ENCODE data around the gene C13orf46.
A peak's percentile ranks its signal among the peaks of the same experiment; 100 is the strongest.
"Not testable (repeated sequence)": the region's sequence is repeated elsewhere in the genome, so short reads cannot be mapped to it uniquely, and the experiment has no call there.

C13orf46 gene

DNA sequence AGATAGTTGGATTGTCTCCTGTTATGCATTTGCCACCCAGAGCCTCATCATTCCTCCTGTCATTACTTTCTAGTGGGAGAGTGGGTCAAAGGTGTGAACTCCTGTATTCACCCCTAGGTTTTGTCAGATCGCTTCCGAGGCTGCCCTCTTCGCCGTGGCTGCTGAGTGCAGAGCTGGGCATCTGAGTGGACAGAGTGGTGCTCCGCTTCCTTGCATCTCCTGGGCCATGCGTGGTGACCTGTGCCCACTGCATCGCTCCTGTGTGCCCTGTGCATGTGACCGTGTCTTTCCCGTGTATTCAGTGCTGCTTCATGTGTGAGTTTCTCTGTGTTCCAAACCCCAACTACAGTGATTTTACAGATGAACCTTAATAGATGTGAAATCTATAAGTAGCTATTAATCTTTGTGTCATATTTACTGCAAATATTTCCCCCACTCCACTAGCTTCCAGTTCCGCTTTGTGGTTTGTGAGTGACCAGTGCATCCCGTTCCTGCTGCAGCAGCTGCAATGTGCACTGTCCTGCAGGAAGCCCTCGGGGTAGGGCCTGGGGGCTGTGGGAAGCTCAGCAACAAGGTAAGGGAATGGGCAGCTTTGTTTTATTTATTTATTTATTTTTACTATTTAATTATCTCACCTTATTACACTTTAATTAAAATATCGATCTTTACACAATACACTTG is 53.1 kb downstream of the C13orf46 start:
- DNase-seq: no peak

GRCh38 chr13:113919761-113920559 is 53.9 kb downstream of the C13orf46 start:
- no peak for DNase-seq

DNA sequence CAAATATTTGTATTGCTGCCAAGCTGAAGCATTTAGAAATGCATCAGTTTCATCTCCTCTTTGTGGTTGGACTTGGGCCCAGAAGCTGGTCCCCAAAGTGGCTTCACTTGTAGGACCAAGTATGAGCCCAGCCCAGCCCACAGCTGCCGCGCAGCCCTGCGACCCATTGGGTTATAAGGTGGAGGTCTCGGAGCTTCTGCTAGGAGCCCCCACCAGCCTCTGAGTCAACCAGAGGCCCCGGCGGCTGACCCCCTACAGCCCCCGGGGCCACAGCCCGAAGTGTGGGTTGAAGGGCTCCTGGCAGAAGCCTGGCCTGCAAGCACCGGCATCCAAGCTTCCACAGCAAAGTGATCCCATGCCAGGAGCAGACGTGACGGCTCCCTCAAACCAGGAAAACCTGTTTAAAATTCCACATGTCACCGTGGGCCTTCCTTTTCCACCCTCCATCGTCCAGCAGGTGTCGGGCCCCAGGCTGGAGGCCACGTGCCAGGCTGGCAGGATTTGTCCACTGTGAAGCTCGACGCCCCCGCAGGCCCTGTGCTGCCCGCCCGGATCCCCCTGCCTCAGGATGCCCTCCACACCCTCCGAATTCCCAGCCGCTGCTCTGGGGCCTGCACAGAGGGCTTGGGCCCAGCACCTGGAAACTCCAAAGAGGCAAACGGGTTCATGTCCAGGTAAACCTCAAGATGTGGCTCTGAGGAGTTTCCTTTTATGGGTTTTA is 54.7 kb downstream of the C13orf46 start:
- no peak for DNase-seq

DNA sequence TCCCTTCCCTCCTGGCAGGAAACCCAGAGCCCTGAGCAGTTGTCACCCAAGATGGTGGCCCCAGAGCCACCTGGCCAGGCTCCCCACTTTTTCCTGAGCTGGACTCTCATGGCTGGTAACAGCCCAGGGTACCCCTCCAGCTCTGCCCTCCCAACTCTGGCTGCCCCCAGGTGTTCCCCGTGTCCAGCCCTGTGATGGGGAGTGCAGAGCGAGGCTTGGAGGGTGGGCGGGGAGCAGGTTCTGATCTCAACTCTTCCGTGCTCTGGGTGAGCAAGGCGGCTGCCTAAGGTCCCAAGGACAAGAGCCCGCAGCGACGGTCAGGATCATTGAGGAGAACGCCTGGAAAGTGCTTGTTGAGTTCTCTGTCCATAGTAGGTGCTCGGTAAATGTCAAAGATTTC is 55.3 kb downstream of the C13orf46 start:
- DNase-seq: no peak

DNA sequence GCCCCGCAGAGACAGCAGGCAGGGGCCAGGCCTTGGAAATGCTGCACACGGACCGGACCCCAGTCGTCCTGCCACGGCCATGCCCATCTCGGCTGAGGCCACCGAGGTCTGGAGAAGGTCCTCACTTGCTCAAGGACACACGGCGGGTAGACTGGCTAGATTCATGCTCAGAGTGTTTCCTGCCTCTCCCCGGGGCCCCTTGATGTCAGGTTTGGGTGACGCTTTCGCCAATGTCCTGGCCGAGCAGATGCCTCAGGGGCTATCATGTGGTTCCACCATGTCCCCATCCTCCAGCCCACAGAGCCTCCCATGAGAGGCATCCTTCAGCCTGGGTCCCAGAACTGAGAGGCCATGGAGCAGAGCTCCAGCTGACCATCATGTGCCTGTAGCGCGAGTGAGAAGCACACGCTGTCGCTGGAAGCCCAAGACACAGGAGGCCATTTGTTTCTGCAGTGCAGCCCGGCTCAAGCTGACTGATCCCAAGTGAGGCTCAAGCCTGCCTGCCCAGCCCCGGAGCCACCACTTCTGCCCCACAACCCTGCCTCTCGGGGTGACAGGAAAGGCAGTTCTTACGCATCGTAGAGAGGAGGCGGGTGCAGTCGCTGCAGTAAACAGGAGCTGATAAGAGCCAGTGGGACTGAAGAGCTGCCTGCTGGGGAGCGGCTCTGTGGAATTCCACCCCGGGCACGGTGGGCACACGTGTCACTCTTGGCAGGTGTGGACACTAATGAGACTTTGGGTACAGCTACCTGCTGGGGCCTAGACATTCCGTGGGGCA is 56.1 kb downstream of the C13orf46 start:
- no peak for DNase-seq

DNA sequence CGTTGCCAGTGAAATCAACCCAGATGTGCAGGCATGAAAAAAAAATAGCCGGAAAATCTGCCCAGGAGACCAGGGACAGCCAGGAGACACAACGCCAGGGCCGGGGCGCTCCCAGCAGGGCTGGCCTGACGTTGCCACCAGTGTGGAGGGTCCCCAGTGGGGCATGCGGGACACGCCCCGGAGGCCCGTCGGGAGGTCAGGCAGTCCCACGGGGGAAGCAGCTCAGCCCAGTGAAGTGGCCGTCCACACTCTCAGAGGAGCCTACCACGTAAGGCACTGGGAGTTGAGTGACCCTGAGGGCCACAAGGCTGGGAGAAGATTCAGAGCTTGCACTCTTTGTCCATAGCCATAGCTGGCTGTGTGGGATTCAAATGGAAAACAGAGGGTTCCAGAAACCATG is 56.8 kb downstream of the C13orf46 start:
- no peak for DNase-seq

GRCh38 chr13:113916330-113916815 is 57.5 kb downstream of the C13orf46 start:
- no peak for DNase-seq

GRCh38 chr13:113915786-113916329 is 58.0 kb downstream of the C13orf46 start:
- DNase-seq: no peak

- no peak for DNase-seq
Measured at GRCh38 chr13:113915012-113915763, 58.7 kb downstream of the C13orf46 start.

DNA sequence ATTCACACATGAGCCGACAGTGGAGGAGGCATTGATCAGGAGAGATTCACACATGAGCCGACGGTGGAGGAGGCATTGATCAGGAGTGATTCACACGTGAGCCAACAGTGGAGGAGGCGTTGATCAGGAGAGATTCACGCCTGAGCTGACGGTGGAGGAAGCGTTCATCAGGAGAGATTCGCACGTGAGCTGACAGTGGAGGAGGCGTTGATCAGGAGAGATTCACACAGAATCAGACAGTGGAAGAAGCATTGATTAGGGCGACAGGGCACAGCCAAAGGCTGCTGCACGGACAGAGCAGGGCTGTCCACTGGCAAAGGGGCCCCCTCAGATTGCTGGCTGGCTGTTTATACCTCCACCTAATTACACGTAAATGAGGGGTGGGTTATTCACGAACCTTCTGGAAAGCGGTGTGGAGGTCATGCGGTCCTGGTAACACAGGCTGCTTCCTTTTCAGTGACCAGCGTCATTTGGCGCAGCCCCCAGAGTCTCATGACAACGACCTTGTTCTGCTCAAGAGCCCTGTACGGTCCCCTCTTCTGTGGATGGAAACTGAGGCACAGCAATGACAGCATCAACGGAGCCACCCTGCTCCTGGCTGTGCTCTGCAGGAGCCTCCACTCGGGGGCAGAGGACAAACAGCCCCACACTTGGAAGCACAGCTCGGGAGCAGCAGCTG is 59.4 kb downstream of the C13orf46 start:
- no peak for DNase-seq

- DNase-seq: not testable (repeated sequence)
Measured at GRCh38 chr13:113913838-113914237, 60.0 kb downstream of the C13orf46 start.

- not testable (repeated sequence) for DNase-seq
Measured at GRCh38 chr13:113913408-113913807, 60.5 kb downstream of the C13orf46 start.

DNA sequence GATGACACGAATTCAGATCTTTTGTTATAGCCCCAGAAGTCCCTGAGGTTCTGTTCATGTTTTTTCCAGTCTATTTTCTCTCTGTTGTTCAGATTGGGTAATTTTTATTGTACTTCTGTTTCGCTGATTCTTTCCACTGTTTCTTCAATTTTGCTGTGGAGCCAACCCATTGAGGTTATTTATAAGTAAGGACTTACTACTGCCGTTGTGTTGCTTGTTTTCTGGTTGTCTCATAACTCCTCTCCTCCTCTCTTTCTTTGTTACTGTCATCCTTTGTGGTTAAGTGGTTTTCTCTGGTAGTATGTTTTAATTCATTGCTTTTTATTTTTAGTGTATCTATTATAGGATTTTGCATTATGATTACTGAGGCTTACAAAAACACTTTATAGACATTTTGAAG is 61.3 kb downstream of the C13orf46 start:
- no peak for DNase-seq

DNA sequence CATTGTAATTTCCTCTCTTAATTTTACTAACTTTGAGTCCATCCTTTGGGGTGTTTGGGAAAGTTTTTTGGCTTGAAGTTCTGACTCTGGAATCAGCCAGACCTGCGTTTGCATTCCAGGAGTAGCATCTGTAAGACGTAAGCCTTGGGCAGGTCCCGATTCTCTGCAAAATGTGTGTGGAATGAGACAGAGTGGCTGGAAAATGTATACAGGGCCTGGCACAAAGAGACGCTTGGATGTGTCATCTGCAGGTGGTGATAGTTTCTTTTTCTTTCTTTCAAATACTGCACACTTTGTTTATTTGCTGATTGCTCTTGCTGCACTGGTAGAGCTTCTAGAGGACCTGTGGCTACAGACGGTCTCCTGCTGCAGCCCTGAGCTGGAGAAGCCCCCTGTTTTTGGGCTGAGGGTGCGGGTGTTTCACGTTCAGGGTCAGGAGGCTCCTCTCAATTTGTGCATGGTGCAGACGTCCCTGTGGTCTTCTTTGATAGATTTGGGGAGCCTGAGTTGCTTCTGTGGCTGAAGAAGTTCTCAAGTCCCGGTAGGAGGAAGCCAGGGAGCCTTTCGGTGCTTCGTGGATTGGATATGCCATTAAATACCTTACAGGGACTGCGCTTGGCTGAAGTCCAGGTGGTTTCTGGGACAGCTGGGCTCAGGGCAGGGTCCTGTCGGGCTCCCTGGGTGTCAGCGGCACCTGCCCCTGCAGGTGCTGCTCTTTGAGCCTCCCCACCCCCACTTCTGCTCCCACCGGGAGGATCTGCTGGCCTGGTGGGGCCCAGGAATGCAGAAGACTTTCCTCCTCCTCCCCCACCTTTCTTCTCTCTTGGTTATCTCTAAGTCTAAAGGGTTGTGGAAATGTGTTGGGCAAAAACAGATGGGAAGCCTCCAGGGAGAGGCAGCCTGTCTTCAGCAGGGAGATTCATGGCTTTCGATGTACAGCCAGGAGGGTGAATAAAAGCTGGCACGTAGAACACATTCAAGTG is 66.0 kb downstream of the C13orf46 start:
- DNase-seq: no peak

DNA sequence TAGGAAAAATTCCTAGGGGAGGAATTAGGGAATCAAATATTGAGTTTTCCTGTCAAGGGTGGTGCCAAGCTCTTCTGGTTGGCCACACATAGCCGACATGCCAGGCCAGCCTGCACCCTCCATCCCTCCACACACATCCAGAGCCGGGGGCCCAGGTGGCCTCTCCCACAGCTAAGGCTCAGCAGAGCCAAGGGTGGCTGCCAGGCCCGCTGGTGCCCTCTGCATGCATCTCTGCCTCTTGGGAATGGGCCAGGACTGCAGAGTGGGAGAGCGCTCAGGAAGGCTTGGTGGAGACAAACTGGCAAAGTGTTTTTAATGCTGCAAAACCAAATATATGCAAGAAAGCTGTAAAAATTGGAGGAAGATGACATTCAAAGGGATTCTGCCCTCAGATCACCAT is 67.3 kb downstream of the C13orf46 start:
- no peak for DNase-seq

DNA sequence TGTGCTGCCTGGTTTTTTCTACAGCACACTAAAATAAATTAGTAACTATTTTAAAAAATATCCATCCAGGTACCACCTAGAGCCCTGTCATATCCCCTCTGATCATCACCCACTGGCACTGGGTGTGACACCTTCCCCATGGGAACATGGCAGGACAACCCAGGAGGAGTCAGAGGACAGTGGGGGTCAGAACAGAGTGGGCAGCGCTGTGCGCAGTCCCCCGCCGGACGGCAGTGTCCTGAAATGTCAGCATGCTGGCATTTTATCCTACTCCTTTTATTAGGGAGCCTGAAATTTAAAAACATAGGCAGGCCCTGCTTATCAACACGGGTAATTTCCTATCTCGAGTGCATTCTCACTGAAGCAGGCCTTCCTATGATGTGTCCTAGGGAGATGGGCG is 67.9 kb downstream of the C13orf46 start:
- no peak for DNase-seq

GRCh38 chr13:113905018-113905417 is 68.9 kb downstream of the C13orf46 start:
- no peak for DNase-seq

DNA sequence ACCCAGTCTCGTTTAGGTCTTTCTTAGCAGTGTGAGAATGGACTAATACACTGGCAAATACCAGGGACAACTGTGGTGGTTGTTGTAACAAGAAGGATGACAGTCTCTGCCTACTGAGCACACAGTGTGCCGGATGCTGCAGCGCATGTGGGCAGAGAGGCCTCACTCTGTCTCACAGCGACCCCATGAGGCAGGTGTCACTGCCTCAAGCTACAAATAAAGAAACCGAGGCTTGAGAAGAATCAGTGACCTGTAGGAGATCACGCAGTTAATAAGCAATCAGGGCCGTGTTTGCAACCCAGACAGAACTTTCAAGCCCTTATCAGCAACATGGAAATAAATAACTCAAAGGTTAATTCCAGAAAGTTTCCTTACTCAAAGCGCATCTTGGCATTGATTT is 69.5 kb downstream of the C13orf46 start:
- DNase-seq: peak; percentile 38

- DNase-seq: no peak
Measured at GRCh38 chr13:113903912-113904311, 70.0 kb downstream of the C13orf46 start.
